GM21786 (cell line): ENCODE results near the gene DLEC1.
A peak's percentile ranks its signal among the peaks of the same experiment; 100 is the strongest.
"Not testable (repeated sequence)": the region's sequence is repeated elsewhere in the genome, so short reads cannot be mapped to it uniquely, and the experiment has no call there.

Experiments
- ATAC-seq: cut with Tn5 transposase; IDR thresholded peaks from one replicate; pipeline ENCODE4 v1.9.1; 2021; ENCODE audit not compliant: unreplicated experiment

Gene DLEC1

DNA sequence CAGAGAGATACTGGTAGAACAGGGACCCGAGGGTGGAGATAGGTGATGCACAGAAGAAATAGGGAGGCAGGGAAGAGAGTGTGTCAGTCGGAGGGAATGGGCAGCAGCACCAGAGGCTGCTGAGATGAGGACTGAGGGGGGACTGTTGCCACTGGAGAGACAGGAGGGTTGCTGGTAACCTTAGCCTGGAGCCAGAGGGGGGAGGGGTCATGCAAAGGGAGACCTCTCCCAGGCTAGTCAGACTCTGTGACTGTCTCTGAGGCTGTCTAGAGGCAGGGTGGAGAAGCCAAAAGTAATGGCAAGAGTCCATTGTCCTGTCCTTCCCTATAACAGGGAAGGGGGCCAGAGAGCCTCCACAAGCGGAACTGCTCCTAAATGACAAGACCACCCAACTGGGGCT, 2.1 kb upstream of the DLEC1 start:
- ATAC-seq: no peak

DNA sequence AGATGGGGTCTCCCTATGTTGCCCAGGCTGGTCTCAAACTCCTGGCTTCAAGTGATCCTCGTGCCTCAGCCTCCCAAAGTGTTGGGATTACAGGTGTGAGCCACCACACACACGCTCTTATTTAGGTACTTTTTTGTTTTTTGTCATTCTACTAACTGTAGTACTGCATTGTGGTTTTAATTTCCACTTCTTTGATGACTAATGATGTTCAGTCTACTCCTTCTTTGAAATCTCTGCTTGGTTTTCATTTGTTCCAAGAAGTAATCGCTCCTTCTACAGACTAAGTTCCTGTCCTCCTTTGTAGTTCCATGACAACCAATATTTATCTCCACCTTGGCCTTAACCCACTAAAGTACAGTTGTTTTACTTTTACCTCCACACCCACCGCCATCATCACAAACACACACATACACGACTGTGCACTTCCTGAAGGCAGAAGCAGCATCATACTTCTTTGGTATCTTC, 529 bp upstream of the DLEC1 start:
- ATAC-seq: no peak

DNA sequence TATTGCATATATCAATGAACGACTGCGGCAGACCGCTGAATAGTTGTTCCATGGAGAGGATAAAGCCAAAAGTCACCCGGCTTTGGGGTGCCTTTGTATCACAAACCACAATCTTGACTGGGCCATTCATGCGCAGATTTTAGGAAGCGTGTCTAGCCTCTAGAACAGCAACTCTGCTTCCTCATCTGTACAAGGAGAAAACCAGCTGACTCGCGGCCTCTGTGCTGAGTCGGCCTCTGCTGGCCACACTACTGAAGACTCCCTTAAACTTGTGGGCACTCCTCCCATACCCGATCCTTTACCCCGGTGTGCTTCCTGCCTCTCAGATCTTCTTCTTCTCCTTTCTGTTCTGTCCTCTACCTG, 872 bp downstream of the DLEC1 start:
- peak; percentile 75 for ATAC-seq

DNA sequence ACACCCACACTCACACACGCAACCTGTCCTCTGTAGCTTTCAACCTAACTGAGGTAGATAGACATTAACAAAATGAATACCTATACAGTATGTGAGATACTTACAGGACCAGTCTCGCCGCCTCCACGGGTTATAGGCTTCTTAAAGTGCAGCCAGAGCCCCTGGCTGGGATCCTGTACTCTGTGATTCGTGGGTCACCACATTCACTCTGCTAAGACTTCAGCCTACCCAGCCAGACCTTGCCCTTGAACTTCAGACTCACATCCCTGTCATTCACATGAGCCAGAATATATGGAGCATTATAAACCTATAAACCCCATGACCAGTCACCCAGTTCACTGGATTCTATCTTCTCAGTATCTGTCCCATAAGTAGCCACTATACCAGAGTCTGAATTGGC, 1.4 kb downstream of the DLEC1 start:
- no peak for ATAC-seq

DNA sequence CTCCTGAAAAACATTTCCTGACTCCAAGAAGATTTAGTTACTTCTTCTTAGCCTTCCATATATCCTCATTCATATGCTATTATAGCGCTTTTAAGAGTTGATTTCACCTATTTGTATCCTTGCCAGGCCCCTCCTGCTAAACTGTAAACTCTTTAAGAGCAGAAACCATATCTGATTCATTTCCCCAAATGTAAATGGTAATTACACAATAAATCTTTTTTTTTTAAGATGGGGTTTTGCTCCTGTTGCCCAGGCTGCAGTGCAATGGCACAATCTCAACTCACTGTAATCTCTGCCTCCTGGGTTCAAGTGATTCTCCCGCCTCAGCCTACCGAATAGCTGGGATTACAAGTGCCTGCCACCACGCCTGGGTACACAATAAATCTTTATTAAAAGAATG, 4.5 kb downstream of the DLEC1 start:
- ATAC-seq: no peak

DNA sequence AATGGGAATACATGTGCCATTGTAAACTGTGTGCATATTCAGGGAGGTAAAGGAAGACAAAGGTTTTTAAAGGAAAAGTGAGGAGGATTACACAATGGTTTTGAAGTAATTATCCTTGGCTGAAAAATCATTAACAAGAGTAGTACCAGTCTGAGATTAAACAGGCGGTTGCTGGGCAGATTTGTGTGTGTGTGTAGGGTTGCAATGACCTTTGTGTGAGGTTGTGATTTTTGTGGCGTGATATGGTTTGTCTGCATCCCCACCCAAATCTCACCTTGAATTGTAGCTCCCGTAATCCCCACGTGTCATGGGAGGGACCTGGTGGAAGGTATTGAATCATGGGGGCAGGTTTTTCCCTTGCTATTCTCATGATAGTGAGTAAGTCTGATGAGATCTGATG, 7.0 kb downstream of the DLEC1 start:
- no peak for ATAC-seq

DNA sequence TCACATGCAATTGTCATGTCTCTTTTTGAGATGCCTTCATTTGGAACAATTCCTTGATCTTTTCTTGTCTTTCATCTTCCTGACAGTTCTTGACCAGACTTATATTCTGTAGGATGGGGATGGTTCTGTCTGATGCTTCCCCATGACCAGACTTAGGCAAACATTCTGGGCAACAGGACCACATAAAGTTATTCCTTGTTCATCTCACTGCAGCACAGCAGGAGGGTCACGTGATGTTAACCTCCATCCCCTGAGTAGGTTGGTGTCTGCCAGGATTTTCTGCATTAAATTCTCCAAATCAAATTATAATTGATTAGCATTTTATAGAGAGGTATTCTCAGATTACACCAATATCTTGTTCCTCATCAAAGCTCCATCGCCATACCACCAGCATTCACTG, 7.8 kb downstream of the DLEC1 start:
- ATAC-seq: no peak

DNA sequence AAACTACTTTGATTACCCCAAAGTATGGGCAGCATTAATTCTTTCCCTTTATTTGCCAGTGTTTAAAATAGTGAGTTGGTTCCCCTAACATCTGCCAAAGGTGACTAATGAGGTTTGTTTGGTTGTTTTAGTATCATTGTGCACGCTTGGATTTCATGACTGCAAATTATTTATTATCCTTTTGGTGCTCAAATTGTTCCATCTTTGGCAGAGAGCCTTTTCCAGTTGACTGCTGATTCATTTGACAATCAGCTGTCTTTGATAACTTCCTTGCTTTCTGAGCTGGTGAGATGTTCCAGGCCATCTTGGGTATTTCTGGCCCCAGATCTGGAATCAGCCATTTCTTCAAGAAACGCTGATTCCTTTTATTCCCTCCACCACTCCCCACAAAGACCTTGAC, 8.9 kb downstream of the DLEC1 start:
- ATAC-seq: no peak

DNA sequence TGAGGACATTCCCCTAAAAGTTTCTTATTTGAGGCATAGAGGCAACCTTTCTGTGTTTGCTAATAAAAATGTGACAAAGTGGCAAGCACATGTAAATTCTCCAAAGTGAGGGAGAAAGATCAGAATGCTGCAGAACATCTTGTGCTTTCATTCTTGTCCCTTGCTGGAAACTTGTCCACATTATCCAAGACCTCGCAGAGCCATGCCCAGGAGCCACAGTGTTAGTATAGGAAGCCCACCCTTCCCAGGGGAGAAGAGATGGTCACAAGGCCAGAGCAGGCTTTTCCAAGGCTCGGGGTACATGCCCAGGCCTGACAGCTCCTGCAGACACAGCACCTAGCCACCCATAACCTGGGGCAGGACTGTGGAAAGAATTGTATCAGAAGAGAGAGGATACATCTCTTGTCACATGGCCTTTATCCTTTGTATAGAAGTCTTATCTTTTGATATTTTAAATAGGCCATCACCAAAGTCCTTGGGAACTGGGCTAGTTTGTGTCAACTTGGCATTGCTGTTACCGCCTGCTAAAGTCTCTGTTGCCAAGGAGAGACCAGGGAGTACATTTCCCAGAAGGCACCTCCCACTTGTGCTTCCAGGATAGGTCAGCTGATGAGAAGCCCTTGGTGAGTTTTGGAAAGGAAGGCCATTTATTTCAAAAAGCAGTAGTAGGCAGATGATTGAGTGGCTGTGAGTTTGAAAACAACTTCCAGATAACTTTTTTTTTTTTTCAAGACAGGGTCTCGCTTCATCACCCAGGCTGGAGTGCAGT, 10.5 kb downstream of the DLEC1 start:
- ATAC-seq: no peak

DNA sequence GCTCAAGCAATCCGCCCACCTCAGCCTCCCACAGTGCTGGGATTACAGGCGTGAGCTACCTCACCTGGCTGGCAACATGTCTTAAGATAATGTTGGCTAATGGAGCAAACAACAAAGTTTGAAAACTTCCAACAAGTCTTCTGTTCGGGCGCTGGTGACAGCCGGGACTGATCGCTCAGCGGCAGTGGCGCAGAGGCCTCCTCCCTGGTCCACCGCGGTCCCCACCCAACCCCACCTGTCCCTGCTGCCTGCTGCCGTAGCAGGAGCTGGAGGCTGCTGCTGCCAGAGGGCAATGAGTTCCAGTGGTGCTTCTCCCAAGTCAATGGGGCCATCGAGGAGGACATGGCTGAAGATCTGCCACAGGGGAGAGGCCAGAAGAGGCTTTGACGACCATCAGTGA, 12.1 kb downstream of the DLEC1 start:
- no peak for ATAC-seq

DNA sequence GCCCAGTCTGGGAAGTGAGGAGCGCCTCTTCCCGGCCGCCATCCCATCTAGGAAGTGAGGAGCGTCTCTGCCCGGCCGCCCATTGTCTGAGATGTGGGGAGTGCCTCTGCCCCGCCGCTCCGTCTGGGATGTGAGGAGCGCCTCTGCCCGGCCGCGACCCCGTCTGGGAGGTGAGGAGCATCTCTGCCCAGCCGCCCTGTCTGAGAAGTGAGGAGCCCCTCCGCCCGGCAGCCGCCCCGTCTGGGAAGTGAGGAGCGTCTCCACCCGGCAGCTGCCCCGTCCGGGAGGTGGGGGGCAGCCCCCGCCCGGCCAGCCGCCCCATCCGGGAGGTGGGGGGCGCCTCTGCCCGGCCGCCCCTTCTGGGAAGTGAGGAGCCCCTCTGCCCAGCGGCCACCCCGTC, 14.3 kb downstream of the DLEC1 start:
- not testable (repeated sequence) for ATAC-seq

DNA sequence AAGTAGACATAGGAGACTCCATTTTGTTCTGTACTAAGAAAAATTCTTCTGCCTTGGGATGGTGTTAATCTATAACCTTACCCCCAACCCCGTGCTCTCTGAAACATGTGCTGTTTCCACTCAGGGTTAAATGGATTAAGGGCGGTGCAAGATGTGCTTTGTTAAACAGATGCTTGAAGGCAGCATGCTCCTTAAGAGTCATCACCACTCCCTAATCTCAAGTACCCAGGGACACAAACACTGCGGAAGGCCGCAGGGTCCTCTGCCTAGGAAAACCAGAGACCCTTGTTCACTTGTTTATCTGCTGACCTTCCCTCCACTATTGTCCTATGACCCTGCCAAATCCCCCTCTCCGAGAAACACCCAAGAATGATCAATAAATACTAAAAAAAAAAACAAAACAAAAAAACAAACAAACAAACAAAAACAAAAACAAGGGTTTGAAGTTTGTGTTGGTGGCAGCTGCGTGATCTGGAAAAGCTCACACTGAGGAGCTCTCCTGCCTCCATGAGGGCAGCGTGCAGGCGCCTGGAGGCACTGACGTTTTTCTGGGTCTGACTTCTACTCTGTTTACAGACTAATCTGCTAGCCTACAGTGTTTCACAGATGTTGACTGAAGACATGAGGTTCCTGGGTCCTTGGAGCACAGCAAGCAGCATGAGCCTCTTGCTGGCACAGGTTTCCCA, 14.9 kb downstream of the DLEC1 start:
- ATAC-seq: not testable (repeated sequence)

DNA sequence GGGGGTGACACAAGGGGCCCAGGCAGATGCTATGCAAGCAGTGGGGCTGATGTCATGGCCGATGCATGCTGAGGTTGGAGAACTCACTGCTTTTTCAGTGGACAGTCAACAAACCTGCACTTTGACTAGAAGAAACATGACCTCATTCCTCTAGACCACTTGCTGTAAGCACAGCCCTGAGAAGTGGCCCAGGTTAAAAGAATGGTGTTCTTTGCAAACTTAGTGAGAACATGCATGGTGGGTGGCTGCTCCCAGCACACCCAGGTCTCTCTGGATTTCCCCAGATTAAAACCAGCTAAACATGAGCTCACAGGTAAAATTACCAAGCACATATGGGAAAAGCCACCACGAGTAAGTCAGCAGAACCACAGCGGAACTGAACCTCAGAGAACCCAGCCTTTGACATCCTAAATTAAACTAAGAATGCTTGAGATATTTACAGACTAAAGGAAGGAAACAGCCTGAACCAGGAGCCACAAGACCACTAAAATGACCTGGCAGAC, 15.5 kb downstream of the DLEC1 start:
- no peak for ATAC-seq

DNA sequence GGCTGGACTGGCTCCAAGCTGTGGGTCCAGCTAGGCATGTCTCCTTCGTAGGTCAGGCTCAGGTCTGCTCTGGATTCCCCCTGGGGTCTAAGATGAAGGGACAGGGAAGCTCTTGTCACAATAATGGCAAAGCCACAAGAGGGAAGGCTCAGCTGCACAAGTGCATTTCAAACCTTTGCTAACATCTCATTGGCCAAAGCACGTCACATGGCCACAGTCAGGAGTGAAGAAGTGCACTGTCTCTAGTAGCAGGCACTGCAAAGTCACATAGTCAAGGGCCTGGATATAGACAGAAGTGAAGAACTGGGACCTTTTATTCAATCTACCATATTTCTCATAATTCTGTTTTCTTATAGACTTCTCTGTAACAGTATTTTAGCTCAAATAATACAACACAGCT, 20.1 kb downstream of the DLEC1 start:
- ATAC-seq: no peak

DNA sequence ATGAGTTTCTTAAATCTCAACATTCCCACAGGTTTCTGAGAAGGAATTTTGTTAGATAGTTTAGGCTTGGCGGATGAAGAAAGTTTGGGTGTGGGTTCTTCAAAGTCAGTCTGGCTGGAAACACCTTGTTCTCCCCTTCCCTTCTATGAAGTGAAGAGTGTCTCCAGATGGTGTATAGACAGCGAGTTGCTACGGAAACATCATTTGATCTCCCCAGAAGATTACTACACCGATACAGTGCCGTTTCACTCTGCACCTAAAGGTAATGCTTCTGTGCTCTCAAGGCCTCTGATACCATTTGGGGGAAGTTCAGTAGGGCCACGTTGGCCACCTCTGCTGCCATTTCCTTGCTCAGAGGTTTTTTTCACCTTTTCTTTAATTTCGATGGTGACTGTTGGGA, 20.6 kb downstream of the DLEC1 start:
- no peak for ATAC-seq

DNA sequence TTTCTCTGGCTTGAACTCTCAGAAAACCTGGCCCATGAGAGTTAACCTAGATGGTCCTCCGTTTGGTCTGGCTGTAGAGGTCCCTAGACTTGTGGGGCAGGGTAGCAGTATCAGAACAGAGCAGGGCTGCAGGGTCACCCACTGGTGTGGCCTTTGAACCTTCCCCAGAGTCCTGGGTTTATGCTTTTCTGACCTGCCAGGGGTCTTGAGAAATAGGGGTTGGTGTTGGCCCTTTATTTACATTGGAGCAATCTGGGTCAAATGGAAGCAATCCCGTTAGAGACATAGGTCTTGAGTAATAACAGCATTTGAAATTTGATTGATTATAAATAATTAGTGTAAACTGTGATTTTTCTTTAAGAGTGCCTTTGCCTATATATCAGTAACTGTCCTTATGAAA, 23.8 kb downstream of the DLEC1 start:
- no peak for ATAC-seq

DNA sequence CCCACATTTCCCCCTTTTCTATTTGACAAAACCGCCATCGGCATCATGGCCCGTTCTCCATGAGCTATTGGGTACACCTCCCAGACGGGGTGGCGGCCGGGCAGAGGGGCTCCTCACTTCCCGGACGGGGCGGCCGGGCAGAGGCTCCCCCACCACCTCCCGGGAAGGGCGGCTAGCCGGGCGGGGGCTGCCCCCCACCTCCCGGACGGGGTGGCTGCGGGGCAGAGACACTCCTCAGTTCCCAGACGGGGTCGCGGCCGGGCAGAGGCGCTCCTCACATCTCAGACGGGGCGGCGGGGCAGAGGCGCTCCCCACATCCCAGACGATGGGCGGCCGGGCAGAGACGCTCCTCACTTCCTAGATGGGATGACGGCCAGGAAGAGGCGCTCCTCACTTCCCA, 25.4 kb downstream of the DLEC1 start:
- not testable (repeated sequence) for ATAC-seq

DNA sequence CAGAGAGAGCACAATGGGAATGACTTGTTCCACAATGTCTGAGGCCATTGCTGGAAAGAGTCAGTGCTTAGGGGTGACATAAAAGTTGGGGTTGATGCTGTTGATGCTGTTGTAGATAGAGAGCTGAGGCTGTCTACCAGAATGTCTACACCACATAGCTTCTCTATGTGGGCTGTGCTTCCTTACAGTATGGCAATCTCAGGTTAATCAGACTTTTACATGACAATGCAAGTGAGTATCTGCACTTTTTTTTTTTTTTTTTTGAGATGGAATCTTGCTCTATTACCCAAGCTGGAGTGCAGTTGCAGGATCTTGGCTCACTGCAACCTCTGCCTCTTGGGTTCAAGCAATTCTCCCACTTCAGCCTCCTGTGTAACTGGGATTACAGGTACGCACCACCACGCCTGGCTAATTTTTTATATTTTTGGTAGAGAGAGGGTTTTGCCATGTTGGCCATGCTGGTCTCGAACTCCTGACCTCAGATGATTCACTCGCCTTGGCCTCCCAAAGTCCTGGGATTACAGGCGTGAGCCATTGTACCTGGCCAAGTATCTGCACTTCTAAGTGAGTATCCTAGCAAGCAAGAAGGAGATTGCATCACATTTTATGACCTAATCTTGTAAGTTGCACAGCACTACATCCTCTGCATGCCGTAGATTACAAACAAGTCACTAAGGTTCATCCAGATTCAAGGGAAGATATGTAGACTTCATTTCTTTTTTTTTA, 28.7 kb downstream of the DLEC1 start:
- ATAC-seq: no peak

DNA sequence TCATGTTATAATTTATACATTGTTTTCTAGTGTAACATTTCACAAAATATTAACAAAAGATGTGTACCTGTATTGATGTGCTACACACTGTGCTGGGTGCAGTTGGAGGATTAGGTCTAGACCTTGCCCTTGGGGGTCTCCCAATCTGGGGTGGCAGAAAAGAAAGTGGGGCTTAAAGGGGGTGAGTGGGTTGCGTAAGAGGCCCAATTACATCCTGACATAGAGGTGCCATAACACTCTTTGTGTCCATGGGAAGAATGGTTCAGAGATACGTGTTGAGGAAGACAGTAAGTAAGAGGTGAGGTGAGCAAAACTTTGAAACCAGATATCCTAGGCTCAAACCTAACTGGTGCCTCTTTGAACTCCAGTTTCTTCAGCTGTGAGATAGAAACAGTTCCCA, 31.0 kb downstream of the DLEC1 start:
- ATAC-seq: no peak

DNA sequence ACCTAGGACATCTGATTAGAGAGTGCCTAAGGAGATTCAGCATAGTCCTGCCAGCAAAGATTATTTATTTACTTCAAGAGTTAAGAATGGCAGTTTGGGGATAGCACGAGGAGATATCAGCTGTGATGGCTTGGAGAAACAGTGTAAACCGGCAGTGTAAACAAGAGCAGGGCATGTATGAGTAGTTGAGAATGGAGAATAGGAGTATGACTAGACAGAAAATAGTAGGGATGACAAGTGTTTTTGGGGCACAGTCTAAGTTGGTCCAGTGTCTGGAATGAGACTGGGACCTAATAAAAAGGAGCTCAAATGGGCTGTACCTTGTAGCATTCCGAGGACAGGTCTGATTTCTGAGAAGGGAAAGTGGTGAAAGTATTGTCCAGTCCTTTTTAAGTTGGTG, 38.1 kb downstream of the DLEC1 start:
- ATAC-seq: not testable (repeated sequence)

DNA sequence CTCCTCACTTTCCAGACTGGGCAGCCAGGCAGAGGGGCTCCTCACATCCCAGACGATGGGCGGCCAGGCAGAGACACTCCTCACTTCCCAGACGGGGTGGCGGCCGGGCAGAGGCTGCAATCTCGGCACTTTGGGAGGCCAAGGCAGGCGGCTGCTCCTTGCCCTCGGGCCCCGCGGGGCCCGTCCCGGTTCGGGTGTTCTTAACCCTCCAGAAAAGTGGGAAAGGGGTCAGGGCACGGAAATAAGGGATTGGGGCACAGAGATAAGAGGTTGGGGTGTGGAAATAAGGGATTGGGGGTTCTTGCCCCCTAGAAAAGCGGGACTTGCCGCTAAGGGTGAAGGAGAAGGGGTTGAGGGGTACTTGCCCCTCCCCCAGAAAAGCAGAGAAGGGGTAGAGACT, 43.3 kb downstream of the DLEC1 start:
- not testable (repeated sequence) for ATAC-seq

DNA sequence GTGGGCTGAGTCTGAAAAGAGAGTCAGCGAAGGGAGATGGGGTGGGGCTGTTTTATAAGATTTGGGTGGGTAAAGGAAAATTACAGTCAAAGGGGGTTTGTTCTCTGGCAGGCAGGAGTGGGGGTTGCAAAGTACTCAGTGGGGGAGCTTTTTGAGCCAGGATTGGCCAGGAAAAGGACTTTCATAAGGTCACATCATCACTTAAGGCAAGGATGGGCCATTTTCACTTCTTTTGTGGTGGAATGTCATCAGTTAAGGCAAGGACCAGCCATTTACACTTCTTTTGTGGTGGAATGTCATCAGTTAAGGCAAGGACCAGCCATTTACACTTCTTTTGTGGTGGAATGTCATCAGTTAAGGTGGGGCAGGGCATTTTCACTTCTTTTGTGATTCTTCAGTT, 44.2 kb downstream of the DLEC1 start:
- ATAC-seq: not testable (repeated sequence)
